HL-60/S4 (cell line): ENCODE results near the gene APOL5.
"Not testable (repeated sequence)": the region's sequence is repeated elsewhere in the genome, so short reads cannot be mapped to it uniquely, and the experiment has no call there.

Experiments
- in situ Hi-C: fragments of 300-500 bp; cut with MboI; formaldehyde crosslinking; loops from 2 replicates; pipeline ENCODE4 v1.14.3; 2022; ENCODE audit warnings: low sequenced_read_pairs

The APOL5 gene, protein sequence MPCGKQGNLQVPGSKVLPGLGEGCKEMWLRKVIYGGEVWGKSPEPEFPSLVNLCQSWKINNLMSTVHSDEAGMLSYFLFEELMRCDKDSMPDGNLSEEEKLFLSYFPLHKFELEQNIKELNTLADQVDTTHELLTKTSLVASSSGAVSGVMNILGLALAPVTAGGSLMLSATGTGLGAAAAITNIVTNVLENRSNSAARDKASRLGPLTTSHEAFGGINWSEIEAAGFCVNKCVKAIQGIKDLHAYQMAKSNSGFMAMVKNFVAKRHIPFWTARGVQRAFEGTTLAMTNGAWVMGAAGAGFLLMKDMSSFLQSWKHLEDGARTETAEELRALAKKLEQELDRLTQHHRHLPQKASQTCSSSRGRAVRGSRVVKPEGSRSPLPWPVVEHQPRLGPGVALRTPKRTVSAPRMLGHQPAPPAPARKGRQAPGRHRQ

DNA sequence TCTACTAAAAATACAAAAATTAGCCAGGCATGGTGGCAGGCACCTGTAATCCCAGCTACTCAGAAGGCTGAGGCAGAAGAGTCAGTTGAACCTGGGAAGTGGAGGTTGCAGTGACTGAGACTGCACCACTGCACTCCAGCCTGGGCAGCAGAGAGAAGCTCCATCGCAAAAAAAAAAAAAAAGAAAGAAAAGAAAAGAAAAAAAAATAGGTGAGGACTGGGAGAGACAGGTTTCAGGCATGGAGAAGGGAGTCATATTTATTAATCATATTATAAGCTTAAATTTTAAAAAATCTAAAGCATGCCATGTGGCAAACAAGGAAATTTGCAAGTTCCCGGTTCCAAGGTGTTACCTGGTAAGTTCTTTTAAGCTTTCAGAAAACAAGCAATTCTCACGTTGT is at the start of gene APOL5:
TSS of gene APOL5 (plus strand) at position 301 of the 400 bp plus-strand sequence. CDS start at position 301, 0 bp downstream.
- in situ Hi-C loops = no loop called here

DNA sequence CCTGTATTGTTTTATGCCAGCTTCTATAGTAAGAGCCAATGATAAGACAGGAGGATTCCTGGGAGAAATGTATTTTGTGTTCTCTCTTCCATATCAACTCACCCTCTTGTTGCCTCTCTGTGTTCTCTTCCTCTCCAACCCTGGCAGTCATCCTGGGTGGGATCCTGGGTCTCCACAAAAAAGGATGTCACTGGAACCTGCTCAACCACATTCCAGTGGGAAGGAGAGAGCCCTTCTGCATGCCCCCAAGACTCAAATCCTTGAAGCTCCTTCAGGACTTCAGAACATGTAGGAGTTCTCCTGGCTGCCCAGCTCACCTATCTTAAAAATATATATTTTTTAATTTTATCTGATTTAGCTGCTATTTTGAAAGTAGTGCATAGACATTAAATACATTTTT is 43.3 kb upstream of the APOL5 start:
- in situ Hi-C loops = loop anchor here (10.0 kb wide), 1 partner anchor 60 kb away; the partner anchor contains the start of gene MB

DNA sequence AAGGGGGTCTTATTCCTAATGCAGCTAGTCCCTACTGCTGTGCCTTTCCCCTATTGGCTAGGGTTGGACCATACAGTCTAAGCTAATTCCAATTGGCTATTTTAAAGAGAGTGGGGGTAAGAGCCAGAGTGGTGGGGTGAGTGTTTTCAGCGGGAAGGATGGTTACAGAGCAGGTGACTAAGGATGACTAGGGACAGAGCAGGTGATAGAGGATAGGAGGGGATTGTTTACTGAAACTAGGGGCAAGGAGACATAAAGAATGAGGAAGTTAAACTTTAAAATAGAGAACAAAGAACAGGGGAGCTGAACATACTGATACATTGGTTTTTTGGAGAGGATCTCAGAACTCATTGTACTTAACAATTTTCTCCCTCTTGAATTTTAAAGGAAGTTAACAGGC is 41.6 kb upstream of the APOL5 start:
- in situ Hi-C loops = loop anchor here (10.0 kb wide), 1 partner anchor 61 kb away; the partner anchor contains the start of gene MB

DNA sequence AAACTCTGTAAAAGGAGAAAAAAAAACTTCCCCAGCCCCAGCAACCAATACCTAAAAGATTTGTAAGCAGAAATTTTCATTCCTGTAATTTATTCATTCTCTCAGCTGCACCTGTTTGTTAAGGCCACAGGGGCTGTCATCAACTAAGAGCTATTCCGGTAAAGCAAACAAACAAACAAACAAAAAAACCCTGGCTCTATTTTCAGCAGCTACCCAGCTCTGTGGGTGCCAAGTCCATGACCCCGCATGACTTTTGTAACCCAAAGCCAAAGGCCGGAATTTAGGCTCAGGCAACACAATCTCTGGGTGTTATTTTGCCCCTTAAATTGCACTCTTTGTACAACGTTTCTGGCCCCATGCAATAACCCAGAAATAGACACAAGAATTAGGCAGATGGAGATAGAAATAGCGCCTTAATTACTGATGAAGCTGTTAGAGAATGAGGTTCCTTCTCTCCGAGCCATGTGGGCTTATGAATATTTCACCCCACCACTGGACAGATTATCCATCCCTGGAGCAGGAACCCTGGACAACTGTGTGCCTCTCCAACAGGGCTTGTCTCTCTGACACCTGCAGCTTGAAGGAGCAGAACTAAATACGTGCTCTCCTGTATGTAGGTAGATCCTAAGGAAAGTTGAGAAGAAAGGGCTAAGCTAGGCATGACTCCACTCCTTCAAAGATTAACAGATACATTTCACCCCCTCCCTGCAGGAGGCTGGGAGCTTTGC is 40.0 kb upstream of the APOL5 start:
- in situ Hi-C loops = loop anchor here (10.0 kb wide), 1 partner anchor 63 kb away; the partner anchor contains the start of gene MB

DNA sequence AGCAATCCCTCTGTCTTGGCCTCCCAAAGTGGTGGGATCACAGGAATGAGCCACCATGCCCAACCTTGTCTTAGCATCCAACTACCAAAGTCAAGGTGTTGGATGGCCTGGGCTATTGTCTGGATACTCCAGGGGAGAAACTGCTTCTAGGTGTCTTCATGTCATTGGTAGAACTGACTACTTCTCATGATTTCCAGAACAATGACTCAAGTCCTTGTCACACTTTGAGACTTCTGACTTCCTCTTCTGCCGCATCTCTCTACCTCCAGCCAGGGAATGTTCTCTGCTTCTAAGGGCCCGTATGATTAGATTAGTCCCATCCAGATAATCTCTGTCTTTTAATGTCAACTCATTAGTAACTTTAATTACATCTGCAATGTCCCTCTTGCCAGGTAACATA is 38.8 kb upstream of the APOL5 start:
- in situ Hi-C loops = loop anchor here (10.0 kb wide), 1 partner anchor 64 kb away; the partner anchor contains the start of gene MB

DNA sequence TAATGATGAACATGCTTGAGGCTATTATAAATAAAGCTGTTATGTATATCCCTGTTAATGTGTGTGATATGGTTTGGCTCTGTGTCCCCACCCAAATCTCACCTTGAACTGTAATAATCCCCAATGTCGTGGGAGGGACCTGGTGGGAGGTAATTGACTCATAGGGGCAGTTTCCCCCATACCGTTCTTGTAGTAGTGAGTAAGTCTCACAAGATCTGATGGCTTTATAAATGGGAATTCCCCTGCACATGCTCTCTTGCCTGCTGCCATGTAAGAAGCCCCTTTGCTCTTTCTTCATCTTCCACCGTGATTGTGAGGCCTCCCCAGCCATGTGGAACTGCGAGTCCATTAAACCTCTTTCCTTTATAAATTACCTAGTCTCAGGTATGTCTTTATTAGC is 38.2 kb upstream of the APOL5 start:
- in situ Hi-C loops = loop anchor here (10.0 kb wide), 1 partner anchor 65 kb away; the partner anchor contains the start of gene MB

DNA sequence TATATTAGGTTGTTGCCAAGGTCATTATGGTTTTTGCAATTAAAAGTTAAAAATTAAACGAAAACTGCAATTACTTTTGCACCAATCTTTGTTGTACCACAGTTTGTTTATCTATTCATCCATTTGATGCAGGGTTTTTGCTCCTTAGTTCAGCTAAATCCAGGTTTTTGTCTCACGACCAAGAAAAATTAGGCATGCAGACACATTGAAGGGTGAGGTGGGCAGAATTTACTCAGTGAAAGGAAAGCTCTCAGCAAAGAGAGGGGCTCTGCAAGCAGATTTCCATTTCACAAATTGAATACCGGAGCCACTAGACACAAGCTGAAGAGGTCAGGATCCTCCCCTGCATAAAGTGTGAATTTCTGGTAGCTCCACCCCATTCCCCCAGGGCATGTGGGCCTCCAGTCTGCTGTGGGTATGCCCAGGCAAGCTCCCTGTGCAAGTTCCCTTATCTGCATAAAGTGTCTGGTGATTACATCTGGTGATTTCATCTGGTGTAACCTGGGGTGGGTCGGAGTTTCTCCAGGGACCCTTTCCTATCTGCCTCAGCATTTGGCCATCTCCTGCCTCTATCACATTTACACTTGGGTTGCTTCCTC is 36.1 kb upstream of the APOL5 start:
- in situ Hi-C loops = no loop called here

DNA sequence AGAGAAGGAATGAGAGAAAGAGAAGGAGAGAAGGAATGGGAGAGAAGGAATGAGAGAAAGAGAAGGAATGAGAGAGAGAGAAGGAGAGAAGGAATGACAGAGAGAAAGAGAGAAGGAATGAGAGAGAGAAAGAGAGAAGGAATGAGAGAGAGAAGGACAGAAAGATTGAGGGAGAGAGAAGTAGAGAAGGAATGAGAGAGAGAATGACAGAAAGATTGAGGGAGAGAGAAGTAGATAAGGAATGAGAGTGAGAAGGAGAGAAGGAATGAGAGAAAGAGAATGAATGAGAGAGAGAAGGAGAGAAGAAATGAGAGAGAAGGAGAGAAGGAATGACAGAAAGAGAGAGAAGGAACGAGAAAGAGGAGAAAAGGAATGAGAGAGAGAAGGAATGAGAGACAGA is 34.1 kb upstream of the APOL5 start:
- in situ Hi-C loops = no loop called here

DNA sequence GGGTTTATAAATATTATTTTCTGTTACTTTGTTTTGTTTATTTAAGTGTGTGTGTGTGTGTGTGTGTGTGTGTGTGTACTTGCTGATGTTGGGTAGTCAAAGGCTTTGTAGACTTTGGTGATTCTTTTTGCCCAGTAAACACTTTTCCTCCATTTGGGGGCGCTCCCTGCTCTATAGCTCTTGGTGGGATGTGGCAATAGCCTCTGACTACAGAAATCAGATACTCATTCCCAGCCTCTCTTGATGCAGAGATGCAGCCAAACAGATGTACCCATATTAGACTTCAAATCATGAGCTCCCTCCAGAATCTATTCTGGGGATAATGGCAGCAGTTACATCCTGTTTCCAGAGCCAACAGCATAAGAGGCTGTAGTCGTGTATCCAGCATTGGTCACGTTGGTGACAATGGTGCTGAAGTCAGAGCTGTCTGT is 33.4 kb upstream of the APOL5 start:
- in situ Hi-C loops = no loop called here

DNA sequence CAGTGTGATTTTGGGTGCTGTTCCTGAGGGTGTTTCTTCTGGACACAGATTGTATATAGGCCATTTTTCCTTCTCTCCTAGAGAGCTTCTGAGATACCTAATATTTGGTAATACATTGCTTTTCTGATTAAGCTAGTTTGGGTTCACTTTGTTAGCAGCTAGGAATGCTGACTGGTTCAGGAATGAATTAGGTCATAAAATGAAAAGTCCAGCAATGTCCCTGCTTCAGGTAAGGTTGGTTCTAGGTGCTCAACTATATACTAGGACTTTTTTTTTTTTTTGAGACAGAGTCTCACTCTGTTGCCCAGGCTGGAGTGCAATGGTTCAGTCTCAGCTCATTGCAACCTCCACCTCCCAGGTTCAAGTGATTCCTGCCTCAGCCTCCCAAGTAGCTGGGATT is 32.9 kb upstream of the APOL5 start:
- in situ Hi-C loops = no loop called here

DNA sequence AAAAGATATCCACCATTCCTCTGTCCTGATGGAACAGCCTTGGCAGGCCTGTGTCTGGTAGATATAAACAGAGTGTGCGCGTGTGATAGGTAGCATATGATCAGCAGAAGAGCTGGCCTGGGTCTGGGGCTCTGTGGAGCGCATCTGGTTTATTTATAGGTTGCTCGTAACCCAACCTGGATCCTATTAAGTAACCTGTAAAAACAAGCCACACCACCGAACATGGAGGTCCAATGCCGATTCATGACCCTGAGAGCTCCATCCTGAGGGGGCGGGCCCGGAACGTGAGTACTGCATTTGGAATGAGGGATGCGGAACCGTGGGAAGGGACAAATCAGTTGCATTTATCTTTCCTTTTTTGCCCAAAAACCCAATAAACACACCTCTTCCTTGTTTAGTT is 31.9 kb upstream of the APOL5 start:
- in situ Hi-C loops = no loop called here

DNA sequence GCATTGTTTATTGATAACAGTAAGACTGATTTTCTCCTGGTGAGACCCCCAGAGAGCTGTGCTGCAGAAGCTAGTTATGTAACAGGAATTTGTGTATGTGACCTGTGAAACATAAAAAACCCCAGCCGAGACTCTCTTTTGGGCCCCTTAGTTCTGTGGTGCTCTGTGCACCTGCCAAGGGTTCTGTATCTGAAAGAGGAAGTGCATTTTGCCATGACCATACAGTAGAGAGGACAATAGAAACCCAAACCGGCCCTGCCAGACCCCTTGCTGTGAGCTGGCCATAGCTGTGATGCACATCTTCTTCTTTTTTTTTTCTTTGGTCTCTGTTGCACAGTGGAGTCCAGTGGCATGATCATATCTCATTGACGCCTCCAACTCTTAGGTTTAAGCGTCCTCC is 31.4 kb upstream of the APOL5 start:
- in situ Hi-C loops = no loop called here

DNA sequence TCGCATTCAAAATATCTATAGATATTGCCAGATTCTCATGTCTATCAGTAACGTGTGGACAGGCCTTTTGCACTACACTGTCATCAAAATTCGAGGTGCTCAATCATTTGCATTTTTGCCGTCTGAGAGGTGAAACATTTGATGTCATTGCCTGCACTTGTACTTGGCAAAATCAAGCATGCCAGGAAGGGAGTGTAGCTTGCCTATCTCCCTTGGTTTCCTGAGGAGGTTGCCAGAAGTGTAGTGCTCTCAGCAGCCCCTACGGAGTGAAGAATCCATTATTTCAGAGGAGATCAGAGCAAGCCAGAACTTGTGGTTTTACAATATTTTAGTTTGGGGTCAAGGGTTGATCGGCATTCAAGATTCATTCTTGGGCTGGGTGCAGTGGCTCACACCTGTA is 30.2 kb upstream of the APOL5 start:
- in situ Hi-C loops = no loop called here

DNA sequence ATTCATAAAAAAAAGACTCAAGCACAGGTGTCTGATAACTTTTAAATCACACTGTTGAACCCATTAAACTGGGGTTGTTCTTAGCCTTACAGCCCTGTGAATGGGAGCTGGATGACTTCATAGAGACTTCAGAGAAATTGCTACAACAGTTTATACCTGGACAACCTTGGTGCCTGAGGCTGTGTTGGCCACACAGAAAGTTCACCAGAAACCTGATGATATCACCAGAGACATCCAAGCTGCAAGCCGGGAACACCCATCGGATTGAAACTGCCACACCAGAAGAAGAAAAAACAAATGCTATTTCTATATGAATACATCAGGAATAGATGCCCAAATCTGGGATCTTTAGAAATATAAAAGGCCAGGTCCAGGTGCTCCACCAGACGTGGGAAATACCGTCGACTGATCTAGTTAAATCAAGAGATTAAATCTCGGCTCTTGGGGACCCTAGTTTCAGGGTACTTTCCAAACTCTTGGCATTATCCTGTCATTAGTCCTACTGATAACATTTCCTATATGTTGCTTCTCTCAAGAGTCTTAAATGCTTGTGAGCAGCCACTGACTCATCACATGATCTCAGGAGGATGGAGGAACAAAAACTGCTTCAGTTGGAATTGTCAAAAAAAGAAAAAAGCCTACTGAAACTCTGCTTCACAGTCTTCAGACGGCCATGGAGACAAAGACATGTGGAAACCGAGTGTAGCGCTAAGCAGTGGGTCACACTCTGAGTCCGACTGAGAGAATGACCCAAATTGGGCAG is 28.6 kb upstream of the APOL5 start:
- in situ Hi-C loops = no loop called here

DNA sequence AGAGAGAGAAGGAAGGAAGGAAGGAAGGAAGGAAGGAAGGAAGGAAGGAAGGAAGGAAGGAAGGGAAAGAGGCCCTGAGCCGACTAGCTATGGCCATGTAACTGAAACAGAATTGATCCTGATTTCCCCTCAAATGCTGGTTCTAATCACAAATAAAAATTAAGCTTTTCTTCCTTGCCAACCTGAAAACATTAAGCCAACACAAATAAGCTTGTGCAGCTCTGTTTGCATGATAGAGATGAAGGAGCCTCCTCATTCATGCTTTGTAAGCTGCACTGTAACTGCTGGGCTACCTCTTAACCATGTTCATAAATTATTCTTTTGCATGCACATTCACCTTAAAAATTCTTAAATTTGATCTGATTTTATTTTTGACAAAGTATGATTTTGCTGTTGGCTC is 27.7 kb upstream of the APOL5 start:
- in situ Hi-C loops = no loop called here

DNA sequence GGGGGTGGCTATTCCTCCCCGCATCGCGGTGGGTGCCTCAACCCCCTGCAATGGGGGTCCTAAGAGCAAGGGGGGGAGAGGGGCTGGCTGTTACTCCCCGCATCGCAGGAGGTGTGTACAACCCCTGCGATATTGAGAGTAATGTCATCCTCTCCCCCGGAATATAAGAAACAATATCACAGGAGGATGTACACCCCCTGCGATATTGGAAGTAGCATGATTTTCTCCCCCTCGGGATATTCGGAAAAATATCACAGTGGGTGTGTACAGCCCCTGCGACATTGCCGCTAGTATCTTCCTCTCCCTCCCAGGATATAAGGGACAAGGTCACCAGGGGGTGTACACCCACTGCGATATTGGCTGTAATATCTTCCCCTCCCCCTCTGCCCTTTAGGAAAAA is 22.5 kb upstream of the APOL5 start:
- in situ Hi-C loops = no loop called here

DNA sequence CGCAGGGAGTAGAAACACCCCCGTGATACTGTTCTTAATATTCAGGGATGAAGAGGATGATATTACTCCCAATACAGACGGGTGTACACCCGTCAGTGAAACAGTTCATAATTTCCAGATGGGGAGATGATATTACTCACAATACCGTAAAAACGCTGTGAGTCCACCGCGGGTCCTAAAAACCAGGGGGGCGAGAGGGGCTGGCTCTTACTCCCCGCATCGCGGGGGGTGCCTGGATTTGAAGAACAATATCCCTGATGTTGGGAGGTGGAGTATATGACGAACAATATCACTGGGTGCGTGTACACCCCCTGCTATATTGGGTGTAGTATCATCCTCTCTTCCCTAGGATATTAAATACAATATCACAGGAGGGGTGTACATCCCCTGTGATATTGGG is 20.5 kb upstream of the APOL5 start:
- in situ Hi-C loops = no loop called here

DNA sequence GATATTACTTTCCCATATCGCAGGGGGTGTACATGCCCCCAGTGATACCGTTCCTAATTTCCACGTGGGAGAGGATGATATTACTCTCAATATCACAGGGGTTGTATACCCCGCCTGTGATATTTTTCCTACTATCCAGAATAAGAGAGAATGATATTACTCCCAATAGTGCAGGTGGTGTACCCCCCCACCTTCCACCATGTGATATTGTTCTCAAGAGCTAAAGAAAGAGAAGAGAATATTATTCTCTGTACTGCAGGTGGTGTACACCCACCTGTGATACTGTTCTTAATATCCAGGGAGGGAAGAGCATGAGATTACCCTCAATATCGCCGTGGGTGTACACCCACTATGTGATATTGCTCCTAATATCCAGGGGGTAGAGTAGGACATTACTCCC is 17.8 kb upstream of the APOL5 start:
- in situ Hi-C loops = not testable (repeated sequence)

DNA sequence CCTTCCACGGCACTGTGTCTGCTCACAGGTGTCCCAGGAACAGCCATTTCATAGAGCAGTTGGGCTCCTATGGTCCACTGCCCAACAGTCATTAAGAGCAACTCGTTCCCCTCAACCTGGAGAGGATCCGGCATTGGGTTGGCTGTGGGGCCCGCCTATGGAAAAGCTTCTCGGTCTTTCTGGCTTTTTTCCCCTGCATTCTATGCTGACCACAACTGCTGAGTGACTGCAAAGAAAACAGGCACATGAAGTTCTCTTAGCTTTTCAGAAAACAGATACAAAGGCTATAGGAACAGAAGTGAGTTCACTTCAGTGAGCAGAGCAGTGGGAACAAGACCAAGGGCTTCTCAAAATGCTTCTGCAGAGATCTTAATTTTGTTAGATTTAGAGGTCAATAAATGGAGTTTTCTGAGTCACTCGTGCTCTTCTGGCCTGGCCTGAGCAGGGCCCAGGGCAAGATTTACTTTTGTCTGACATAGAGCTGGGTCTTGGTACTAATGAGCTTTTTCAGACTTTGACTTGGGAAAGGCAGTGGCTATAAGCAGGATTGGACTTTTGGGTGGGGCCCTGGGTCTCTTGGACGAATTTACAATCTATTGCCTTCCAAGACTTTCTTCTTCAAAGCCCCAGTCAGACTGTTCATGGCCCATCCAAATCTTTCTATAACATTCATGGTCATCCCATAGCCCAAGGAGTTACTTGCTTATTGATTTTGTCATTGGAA is 13.6 kb upstream of the APOL5 start:
- in situ Hi-C loops = no loop called here

DNA sequence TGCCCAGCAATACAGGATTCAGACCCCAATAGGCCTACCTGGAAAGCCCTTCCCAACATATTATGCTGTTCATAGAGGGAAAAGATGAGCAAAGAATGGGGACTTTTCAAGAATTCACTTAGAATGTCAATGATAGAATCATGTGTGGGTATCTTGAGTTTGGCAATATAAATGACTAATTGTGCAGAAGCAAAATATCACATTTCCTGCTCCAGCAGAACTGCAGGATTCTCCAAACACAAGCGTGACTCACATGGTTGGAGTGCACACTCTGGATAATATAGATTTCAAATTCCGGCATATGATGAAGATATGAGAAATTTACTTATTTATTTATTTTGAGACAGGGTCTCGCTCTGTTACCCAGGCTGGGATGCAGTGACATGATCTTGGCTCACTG is 12.5 kb upstream of the APOL5 start:
- in situ Hi-C loops = no loop called here
